CD4-positive, alpha-beta T cell treated with Interleukin-1 beta for 1 hour (primary cell): ENCODE measurements around the gene MED7.
A peak's percentile ranks its signal among the peaks of the same experiment; 100 is the strongest.
"Not testable (repeated sequence)": the region's sequence is repeated elsewhere in the genome, so short reads cannot be mapped to it uniquely, and the experiment has no call there.

Experiments used
- DNase-seq, 2 donors: peaks; one replicate each; pipeline ENCODE4 v3.0.0-alpha.2; 2020 to 2022

MED7 gene

GRCh38 chr5:157142317-157143126, at the start of gene MED7:
Gene MED7 (minus strand): TSS chr5:157142865. CDS start chr5:157139431, 3,434 bp downstream.
- DNase-seq: peak; percentile 97 to 98

- no peak for DNase-seq
These were observed 46.6 kb upstream of the MED7 start for GRCh38 chr5:157189223-157189622.

- no peak for DNase-seq
These were observed 45.6 kb upstream of the MED7 start for GRCh38 chr5:157188270-157188669.

GRCh38 chr5:157187046-157187754, 44.5 kb upstream of the MED7 start:
- no peak for DNase-seq

GRCh38 chr5:157186309-157187045, 43.8 kb upstream of the MED7 start:
- DNase-seq: no peak

GRCh38 chr5:157185122-157185521, 42.5 kb upstream of the MED7 start:
- DNase-seq: not testable (repeated sequence)

- no peak for DNase-seq
These were observed 41.5 kb upstream of the MED7 start for GRCh38 chr5:157184117-157184670.

- no peak for DNase-seq
These were observed 39.6 kb upstream of the MED7 start for GRCh38 chr5:157182143-157182757.

- peak; percentile 50 to 81 for DNase-seq
These were observed 38.0 kb upstream of the MED7 start, which contains the start of gene ITK for GRCh38 chr5:157180374-157181264. Gene ITK (plus strand): TSS chr5:157180840. CDS start chr5:157180978, 138 bp downstream.

- no peak for DNase-seq
These were observed 36.3 kb upstream of the MED7 start for GRCh38 chr5:157178966-157179365.

GRCh38 chr5:157177953-157178352, 35.3 kb upstream of the MED7 start:
- no peak for DNase-seq

GRCh38 chr5:157175071-157175612, 32.5 kb upstream of the MED7 start:
- no peak for DNase-seq

GRCh38 chr5:157172403-157172802, 29.7 kb upstream of the MED7 start:
- DNase-seq: peak; percentile 73 to 85

GRCh38 chr5:157168286-157168685, 25.6 kb upstream of the MED7 start:
- no peak for DNase-seq

GRCh38 chr5:157167214-157167621, 24.6 kb upstream of the MED7 start:
- DNase-seq: no peak

- DNase-seq: no peak
These were observed 23.8 kb upstream of the MED7 start, which contains the start of gene GARIN3 for GRCh38 chr5:157166214-157167213. Gene GARIN3 (minus strand): TSS chr5:157166264. CDS start chr5:157166168, 96 bp downstream.

- DNase-seq: no peak
These were observed 23.0 kb upstream of the MED7 start for GRCh38 chr5:157165668-157166067.

GRCh38 chr5:157165261-157165660, 22.6 kb upstream of the MED7 start:
- no peak for DNase-seq

- no peak for DNase-seq
These were observed 21.9 kb upstream of the MED7 start for GRCh38 chr5:157164521-157164920.
